ENCODE data around the gene RSL1D1. TPM values are rescaled to one million over a fixed set of nuclear protein-coding genes. Genes with fewer than 3 reads are reported as not detected.
"Not testable (repeated sequence)": the region's sequence is repeated elsewhere in the genome, so short reads cannot be mapped to it uniquely, and the experiment has no call there.

Gene RSL1D1
- total and polyA plus RNA-seq, 2 donors (not counting 1 experiment from before 2014, with no cell fraction given) = 40.5 to 158 TPM

DNA sequence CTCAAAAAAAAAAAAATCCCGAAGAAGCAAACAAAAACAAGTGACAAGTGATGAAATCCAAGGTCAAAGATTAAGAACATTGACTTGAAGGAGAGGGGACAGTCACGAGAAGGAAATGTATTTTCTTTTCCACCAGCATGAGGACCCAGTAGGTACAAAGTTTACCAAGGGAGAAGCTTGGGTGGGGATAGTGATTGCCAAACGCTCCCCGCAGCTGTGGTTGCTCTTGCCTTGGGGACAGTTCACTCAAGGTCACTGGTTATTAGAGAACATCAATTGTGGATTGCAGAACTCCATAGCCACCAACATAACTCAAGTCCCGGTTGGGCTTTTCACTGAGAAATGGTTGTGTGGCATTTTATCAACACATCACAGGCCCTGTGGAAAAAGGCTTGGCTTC, 27.0 kb downstream of the RSL1D1 start:
- no peak overlapping the region for H3K4me3 ChIP-seq (replicated peaks in 1 of 4; ENCODE audit: control extremely low read depth in 1 of 4, insufficient read depth in 1 of 4, low read depth in 3 of 4, low read length in 4 of 4)
- no peak overlapping the region for H3K9ac ChIP-seq (ENCODE audit: insufficient read depth, low read length)
- DNase-seq (ENCODE audit: low read depth in 2 of 2) = no peak
- H4K20me1 ChIP-seq (ENCODE audit: control insufficient read depth, extremely low read depth, insufficient read depth, low read length) = no peaks in the 10 kb centered on the region
- no peaks in the 10 kb centered on the region for H3K36me3 ChIP-seq (ENCODE audit: control insufficient read depth, insufficient read depth, low read length)
- no peaks in the 10 kb centered on the region for H3K9me3 ChIP-seq (ENCODE audit: control insufficient read depth, insufficient read depth, low read depth, low read length)
- H3K4me1 ChIP-seq (ENCODE audit: control insufficient read depth, extremely low read depth, insufficient read depth, low read length) = no peaks in the 10 kb centered on the region
- H2AFZ ChIP-seq (ENCODE audit: low read length) = no peak overlapping the region
- no peak overlapping the region for H3K27ac ChIP-seq (ENCODE audit: insufficient read depth, low read length)
- no peak overlapping the region for H3K4me2 ChIP-seq (ENCODE audit: extremely low read depth, insufficient read depth, low read length)
- TF ChIP-seq EZH2 (IDR thresholded peaks at IDR 0.05; ENCODE audit: low read length, missing control alignments) = no peak
- TF ChIP-seq, protein P1, sequence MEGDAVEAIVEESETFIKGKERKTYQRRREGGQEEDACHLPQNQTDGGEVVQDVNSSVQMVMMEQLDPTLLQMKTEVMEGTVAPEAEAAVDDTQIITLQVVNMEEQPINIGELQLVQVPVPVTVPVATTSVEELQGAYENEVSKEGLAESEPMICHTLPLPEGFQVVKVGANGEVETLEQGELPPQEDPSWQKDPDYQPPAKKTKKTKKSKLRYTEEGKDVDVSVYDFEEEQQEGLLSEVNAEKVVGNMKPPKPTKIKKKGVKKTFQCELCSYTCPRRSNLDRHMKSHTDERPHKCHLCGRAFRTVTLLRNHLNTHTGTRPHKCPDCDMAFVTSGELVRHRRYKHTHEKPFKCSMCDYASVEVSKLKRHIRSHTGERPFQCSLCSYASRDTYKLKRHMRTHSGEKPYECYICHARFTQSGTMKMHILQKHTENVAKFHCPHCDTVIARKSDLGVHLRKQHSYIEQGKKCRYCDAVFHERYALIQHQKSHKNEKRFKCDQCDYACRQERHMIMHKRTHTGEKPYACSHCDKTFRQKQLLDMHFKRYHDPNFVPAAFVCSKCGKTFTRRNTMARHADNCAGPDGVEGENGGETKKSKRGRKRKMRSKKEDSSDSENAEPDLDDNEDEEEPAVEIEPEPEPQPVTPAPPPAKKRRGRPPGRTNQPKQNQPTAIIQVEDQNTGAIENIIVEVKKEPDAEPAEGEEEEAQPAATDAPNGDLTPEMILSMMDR (conservative IDR thresholded peaks at IDR 0.05 in 1 of 2, IDR thresholded peaks at IDR 0.05 in 1 of 2; ENCODE audit: low read depth in 1 of 2, low read length in 2 of 2) = no peak
- no peaks in the 10 kb centered on the region for H3K79me2 ChIP-seq (ENCODE audit: control insufficient read depth, insufficient read depth, low read length)
- H3K27me3 ChIP-seq (ENCODE audit: control insufficient read depth, insufficient read depth, low read length) = no peaks in the 10 kb centered on the region

DNA sequence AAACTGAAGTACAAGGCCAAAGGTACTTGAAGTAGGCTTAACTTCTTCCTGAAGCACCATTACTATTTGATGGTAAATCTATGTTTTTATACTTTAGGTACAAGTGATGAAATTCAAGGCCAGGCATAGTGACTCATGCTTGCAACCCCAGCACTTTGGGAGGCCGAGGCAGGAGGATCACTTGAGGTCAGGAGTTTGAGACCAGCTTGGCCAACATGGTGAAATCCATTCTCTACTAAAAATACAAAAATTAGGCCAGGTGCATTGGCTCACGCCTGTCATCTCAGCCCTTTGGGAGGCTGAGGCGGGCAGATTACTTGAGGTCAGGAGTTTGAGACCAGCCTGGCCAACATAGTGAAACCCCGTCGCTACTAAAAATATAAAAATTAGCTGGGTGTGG, 27.7 kb downstream of the RSL1D1 start:
- H3K27ac ChIP-seq (ENCODE audit: insufficient read depth, low read length); H3K79me2 ChIP-seq (ENCODE audit: control insufficient read depth, insufficient read depth, low read length); H3K4me1 ChIP-seq (ENCODE audit: control insufficient read depth, extremely low read depth, insufficient read depth, low read length); H3K9me3 ChIP-seq (ENCODE audit: control insufficient read depth, insufficient read depth, low read depth, low read length); H3K4me2 ChIP-seq (ENCODE audit: extremely low read depth, insufficient read depth, low read length); H3K36me3 ChIP-seq (ENCODE audit: control insufficient read depth, insufficient read depth, low read length); DNase-seq (ENCODE audit: low read depth in 2 of 2); H2AFZ ChIP-seq (ENCODE audit: low read length); H3K9ac ChIP-seq (ENCODE audit: insufficient read depth, low read length); H3K4me3 ChIP-seq (replicated peaks in 1 of 4; ENCODE audit: control extremely low read depth in 1 of 4, insufficient read depth in 1 of 4, low read depth in 3 of 4, low read length in 4 of 4); H3K27me3 ChIP-seq (ENCODE audit: control insufficient read depth, insufficient read depth, low read length); H4K20me1 ChIP-seq (ENCODE audit: control insufficient read depth, extremely low read depth, insufficient read depth, low read length): not testable (repeated sequence)

DNA sequence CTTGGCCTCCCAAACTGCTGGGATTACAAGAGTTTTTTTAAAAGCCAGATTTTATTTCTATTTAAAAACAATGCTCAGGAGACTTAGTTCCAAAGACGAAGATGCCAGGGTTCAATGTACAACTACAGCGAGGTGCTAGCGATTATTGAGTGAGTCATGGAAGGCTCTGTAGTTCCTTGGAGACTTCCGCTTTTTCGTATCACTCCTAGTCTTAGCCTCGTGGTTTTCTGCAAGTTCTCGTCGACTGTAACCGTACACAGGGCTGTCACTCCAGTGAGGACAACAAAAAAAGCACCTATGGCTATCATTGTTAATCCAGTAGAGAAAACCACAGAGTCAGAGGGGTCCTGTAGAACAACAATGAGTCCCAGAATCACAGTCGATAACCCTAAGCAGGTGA, 31.5 kb downstream of the RSL1D1 start:
- Histone ChIP-seq H3K4me1 (ENCODE audit: control insufficient read depth, extremely low read depth, insufficient read depth, low read length) (no peaks in the 10 kb centered on the region), H3K9ac (ENCODE audit: insufficient read depth, low read length) (no peak overlapping the region), H3K27ac (ENCODE audit: insufficient read depth, low read length) (no peak overlapping the region), H3K4me2 (ENCODE audit: extremely low read depth, insufficient read depth, low read length) (no peak overlapping the region), H4K20me1 (ENCODE audit: control insufficient read depth, extremely low read depth, insufficient read depth, low read length) (no peaks in the 10 kb centered on the region), H3K27me3 (ENCODE audit: control insufficient read depth, insufficient read depth, low read length) (no peaks in the 10 kb centered on the region), H3K4me3 (replicated peaks in 1 of 4; ENCODE audit: control extremely low read depth in 1 of 4, insufficient read depth in 1 of 4, low read depth in 3 of 4, low read length in 4 of 4) (no peak overlapping the region), H3K79me2 (ENCODE audit: control insufficient read depth, insufficient read depth, low read length) (no peaks in the 10 kb centered on the region), H2AFZ (ENCODE audit: low read length) (no peak overlapping the region), H3K36me3 (ENCODE audit: control insufficient read depth, insufficient read depth, low read length) (no peaks in the 10 kb centered on the region), H3K9me3 (ENCODE audit: control insufficient read depth, insufficient read depth, low read depth, low read length) (no peaks in the 10 kb centered on the region)
- TF ChIP-seq EZH2 (IDR thresholded peaks at IDR 0.05; ENCODE audit: low read length, missing control alignments) = no peak
- TF ChIP-seq, protein P1 (conservative IDR thresholded peaks at IDR 0.05 in 1 of 2, IDR thresholded peaks at IDR 0.05 in 1 of 2; ENCODE audit: low read depth in 1 of 2, low read length in 2 of 2) = no peak
- no peak for DNase-seq (ENCODE audit: low read depth in 2 of 2)

DNA sequence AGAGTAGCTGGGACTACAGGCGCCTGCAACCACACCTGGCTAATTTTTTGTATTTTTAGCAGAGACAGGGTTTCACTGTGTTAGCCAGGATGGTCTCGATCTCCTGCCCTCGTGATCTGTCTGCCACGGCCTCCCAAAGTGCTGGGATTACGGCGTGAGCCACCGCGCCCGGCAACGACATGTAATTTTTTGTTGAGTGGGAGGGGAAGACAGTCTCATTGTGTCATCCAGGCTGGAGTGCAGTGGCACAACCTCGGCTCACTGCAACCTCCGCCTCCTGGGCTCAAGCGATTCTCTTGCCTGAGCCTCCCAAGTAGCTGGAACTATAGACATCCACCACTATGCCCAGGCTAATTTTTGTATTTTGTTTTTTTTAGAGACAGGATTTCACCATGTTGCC, 32.4 kb downstream of the RSL1D1 start:
- H3K4me1 ChIP-seq (ENCODE audit: control insufficient read depth, extremely low read depth, insufficient read depth, low read length); H4K20me1 ChIP-seq (ENCODE audit: control insufficient read depth, extremely low read depth, insufficient read depth, low read length); H3K9me3 ChIP-seq (ENCODE audit: control insufficient read depth, insufficient read depth, low read depth, low read length); H3K9ac ChIP-seq (ENCODE audit: insufficient read depth, low read length); H3K36me3 ChIP-seq (ENCODE audit: control insufficient read depth, insufficient read depth, low read length); H3K4me2 ChIP-seq (ENCODE audit: extremely low read depth, insufficient read depth, low read length); H3K27ac ChIP-seq (ENCODE audit: insufficient read depth, low read length); H3K79me2 ChIP-seq (ENCODE audit: control insufficient read depth, insufficient read depth, low read length); H2AFZ ChIP-seq (ENCODE audit: low read length); DNase-seq (ENCODE audit: low read depth in 2 of 2); H3K27me3 ChIP-seq (ENCODE audit: control insufficient read depth, insufficient read depth, low read length); H3K4me3 ChIP-seq (replicated peaks in 1 of 4; ENCODE audit: control extremely low read depth in 1 of 4, insufficient read depth in 1 of 4, low read depth in 3 of 4, low read length in 4 of 4): not testable (repeated sequence)
